SIG-M5 (cell line): ENCODE data around the gene PEAK1.
"Not testable (repeated sequence)": the region's sequence is repeated elsewhere in the genome, so short reads cannot be mapped to it uniquely, and the experiment has no call there.

Experiments
- DNase-seq: peaks from one replicate; lab custom pipeline; 2025; lab: John Stamatoyannopoulos, UW

Gene PEAK1

GRCh38 chr15:77295446-77295845 is 124.5 kb downstream of the PEAK1 start:
- DNase-seq: no peak

GRCh38 chr15:77292969-77293558 is 126.8 kb downstream of the PEAK1 start:
- DNase-seq: no peak

GRCh38 chr15:77291107-77291506 is 128.8 kb downstream of the PEAK1 start:
- no peak for DNase-seq

DNA sequence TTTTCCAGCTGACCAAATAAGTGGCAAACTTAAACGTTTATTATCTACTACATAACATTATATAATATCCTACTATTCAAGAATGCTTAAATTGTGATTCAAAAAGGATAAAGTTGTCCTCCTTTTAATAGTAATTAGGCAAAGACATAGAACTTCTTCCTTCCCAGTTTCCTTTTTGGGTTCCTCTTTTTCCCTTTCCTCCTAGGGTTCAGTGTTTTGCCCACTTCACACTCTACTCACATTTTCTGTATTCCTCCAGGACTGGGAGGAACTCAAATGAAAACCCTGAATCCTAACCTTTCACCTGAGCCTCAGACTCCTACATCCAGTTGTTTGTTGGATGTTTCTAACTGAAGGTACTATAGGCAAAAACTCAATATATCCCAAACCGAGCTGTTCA is 132.5 kb downstream of the PEAK1 start:
- no peak for DNase-seq

DNA sequence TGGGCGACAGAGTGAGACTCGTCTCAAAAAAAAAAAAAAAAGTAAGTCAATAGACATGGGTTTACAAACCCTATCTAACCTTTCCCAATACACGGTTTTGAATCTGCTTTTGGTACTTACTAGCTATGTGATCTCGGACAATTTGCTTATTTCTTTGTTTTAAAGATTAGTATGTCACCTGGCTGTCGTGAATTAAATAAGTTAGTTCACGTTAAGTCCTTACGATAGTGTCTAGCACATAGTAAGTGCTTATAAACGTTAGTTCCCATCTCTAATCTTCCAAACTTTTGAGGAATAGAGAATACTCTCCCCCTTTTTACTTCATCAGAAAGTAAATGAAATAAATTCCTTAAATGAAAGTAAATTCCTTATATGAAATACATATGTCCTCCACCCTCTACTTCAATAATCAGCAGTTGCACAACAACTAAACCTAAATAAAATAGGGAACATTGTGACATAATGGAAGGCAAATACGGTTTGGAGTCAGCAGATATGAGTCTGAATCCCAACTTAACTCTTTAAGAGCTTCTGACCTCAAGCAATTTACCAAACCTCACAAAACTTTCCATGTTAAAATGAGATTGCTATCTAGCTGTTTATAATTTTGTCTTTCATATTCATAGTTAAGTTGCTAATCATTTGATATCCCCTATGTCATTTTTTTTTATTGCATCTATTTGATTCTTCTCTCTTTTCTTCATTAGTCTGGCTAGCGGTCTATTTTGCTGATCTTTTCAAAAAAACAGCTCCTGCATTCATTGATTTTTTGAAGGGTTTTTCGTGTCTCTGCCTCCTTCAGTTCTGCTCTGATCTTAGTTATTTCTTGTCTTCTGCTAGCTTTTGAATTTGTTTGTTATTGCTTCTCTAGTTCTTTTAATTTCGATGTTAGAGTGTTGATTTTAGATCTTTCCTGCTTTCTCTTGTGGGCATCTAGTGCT is 134.6 kb downstream of the PEAK1 start:
- DNase-seq: no peak

DNA sequence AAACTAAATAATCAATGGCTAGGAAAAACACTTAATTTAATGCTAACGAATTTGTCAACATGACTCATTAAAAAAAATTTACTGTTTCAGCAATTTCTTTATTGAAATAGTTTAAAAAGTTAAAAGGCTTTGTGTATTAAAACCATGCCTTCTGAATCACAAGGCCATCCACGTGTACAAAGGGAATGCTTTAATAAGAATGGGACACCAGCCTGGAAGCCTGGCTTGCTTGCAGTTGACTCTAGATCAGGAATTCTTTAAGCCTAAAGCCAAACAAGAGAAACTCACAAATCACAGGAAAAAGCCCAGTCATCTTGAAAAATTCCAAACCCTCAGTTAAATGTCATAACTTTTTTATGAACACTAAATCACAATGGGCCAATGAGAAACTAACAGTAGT is 137.6 kb downstream of the PEAK1 start:
- DNase-seq: no peak

DNA sequence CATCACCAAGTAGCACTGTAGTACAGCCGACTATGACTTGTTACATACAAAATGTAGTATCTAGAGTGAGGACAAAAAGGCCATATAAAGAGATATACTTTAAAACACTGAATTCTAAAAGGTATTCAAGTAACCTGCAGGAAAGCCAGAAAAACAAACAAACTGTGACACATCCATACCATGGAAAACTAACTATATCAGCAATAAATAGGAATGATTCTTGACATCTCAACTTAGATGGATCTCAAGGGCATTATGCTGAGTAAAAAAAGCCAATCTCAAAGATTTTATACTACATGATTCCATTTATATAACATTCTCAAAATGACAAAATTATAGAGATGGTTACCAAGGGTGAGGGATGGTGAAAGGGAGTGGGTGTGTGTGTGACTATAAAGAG is 143.0 kb downstream of the PEAK1 start:
- DNase-seq: no peak

GRCh38 chr15:77276096-77276495 is 143.8 kb downstream of the PEAK1 start:
- DNase-seq: no peak

- DNase-seq: not testable (repeated sequence)
These were observed 146.8 kb downstream of the PEAK1 start for GRCh38 chr15:77273136-77273535.

GRCh38 chr15:77266708-77267386 is 153.1 kb downstream of the PEAK1 start:
- DNase-seq: no peak

- DNase-seq: no peak
These were observed 164.5 kb downstream of the PEAK1 start for GRCh38 chr15:77255385-77255784.

DNA sequence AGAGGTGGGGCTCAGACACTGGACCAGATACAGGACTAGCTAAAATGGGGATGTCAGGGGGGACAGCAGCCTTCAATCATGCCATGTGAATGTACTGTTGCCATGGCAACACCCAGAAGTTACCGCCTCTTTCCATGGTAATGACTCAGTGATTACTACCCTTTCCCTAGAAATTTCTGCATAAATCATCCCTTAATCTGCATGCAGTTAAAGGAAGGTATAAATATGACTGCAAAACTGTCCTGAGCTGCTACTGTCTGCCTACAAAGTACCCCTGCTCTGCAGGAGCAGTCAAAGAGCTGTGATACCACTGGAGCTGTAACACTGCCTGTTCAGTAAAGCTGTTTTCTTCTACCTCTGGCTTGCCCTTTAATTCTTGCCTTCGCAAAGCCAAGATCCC is 168.2 kb downstream of the PEAK1 start:
- no peak for DNase-seq

DNA sequence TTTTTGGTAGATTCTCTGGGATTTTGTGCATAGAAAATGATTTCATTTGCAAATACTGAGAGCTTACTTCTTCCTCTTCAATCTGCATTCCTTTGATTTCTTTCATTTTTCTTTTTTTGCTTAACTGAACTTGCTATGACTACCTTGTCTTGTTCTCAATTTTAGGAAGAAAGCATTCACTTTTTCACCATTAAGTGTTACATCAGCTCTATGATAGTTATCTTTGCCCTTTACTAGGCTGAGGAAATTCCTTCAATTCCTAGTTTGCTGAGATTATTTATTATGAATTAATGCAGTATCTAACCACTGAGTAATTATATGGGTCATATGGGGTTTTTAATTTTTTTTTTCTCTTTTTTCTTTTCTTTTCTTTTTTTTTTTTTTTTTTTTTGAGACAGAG is 172.8 kb downstream of the PEAK1 start:
- no peak for DNase-seq

GRCh38 chr15:77243716-77244401 is 176.0 kb downstream of the PEAK1 start:
- no peak for DNase-seq

- DNase-seq: no peak
These were observed 176.8 kb downstream of the PEAK1 start for GRCh38 chr15:77243135-77243534.

- DNase-seq: no peak
These were observed 179.9 kb downstream of the PEAK1 start for GRCh38 chr15:77239882-77240608.

GRCh38 chr15:77235566-77235965 is 184.3 kb downstream of the PEAK1 start:
- DNase-seq: no peak

DNA sequence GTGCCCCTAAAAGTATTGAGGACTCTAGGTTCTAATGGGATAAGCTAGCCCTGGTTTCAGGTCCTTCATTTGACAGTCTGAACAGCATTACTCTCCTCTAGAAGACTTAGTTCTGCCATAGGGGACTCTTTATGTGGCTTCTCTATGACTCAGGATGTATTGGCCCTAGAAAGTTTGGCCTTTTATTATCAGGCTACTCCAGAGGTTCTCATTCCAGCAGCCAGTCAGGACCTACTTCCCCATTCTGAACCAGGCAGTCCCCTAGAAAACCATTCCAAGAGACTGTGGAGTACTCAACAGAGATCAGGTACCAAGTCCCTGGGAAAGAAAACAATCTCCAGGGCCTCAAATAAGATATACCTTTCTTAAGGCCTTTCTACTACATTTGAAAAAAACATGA is 191.1 kb downstream of the PEAK1 start:
- no peak for DNase-seq

DNA sequence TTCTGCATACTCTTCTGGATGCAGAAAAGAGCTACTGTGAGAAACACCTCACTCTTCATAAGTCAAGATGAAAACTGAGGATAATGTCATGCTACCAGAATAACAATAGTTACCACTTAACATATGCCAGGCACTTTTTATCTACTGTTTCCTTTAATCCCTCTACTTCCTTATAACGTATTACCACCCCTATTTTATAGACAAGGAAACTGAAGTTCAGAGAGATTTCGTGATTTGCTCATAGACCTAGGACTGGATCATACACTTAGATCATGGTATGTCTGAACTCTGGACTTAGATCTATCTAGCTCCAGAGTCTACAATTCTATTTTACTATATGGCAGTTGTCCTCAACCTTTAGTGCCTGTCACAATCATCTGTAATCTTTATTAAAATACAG is 193.3 kb downstream of the PEAK1 start:
- DNase-seq: no peak

- no peak for DNase-seq
These were observed 194.3 kb downstream of the PEAK1 start for GRCh38 chr15:77225646-77226045.

GRCh38 chr15:77225088-77225487 is 194.8 kb downstream of the PEAK1 start:
- no peak for DNase-seq

GRCh38 chr15:77224352-77224751 is 195.6 kb downstream of the PEAK1 start:
- no peak for DNase-seq
